Osteocyte (in vitro differentiated cells): ENCODE results near the gene CMSS1. TPM values are rescaled to one million over a fixed set of nuclear protein-coding genes. Genes with fewer than 3 reads are reported as not detected.

Source experiments
- DNase-seq: peaks from one replicate; pipeline ENCODE4 v3.0.0; 2021; ENCODE audit warnings: mixed read lengths; ENCODE audit not compliant: unreplicated experiment; ENCODE audit errors: extremely low spot score
- H3K27ac Mint-ChIP-seq: one replicate; pipeline ENCODE4 v1.8.0; 2021; ENCODE audit warnings: mild to moderate bottlenecking, mixed read lengths; ENCODE audit not compliant: unreplicated experiment
- H3K27me3 Mint-ChIP-seq: one replicate; pipeline ENCODE4 v1.8.0; 2021; ENCODE audit warnings: mixed read lengths; ENCODE audit not compliant: unreplicated experiment
- H3K36me3 Mint-ChIP-seq: one replicate; pipeline ENCODE4 v1.8.0; 2021; ENCODE audit warnings: mixed read lengths; ENCODE audit not compliant: unreplicated experiment
- H3K4me1 Mint-ChIP-seq: one replicate; pipeline ENCODE4 v1.8.0; 2021; ENCODE audit warnings: mixed read lengths; ENCODE audit not compliant: unreplicated experiment
- H3K4me3 Mint-ChIP-seq: one replicate; pipeline ENCODE4 v1.8.0; 2021; ENCODE audit warnings: mild to moderate bottlenecking, moderate library complexity, mixed read lengths; ENCODE audit not compliant: unreplicated experiment
- H3K9me3 Mint-ChIP-seq: one replicate; pipeline ENCODE4 v1.8.0; 2021; ENCODE audit warnings: mixed read lengths; ENCODE audit not compliant: unreplicated experiment
- CTCF ChIP-seq: fragments of 200-600 bp; sonication (generic); IDR thresholded peaks from 2 replicates; pipeline ENCODE4 v1.5.0; 2021; ENCODE audit warnings: antibody characterized with exemption, mild to moderate bottlenecking, moderate library complexity
- total RNA-seq: library from RNA; stranded (reverse); gene quantifications from 2 replicates; pipeline ENCODE4 v1.2.1, GENCODE V29; 2021

Gene CMSS1
- total RNA-seq, 1 donor from 2014 or later, result 38.5 TPM

- Mint-ChIP-seq H3K27ac (no peak overlapping the region), H3K27me3 (no peaks in the 10 kb centered on the region), H3K4me3 (no peak overlapping the region), H3K36me3 (no peaks in the 10 kb centered on the region), H3K4me1 (peaks cover 22% of the 10 kb centered on the region), H3K9me3 (peaks cover 5% of the 10 kb centered on the region)
- no peak for DNase-seq
- no peak for TF ChIP-seq CTCF
These were observed 299.4 kb downstream of the CMSS1 start for GRCh38 chr3:100117093-100117492.

GRCh38 chr3:100120012-100120411, 302.4 kb downstream of the CMSS1 start:
- peaks cover 21% of the 10 kb centered on the region for H3K4me1 Mint-ChIP-seq
- no peak overlapping the region for H3K27ac Mint-ChIP-seq
- no peak for DNase-seq
- TF ChIP-seq CTCF, result no peak
- H3K36me3 Mint-ChIP-seq, result no peaks in the 10 kb centered on the region
- H3K27me3 Mint-ChIP-seq, result no peaks in the 10 kb centered on the region
- H3K4me3 Mint-ChIP-seq, result no peak overlapping the region
- peaks cover 5% of the 10 kb centered on the region for H3K9me3 Mint-ChIP-seq

- H3K27me3 Mint-ChIP-seq, result no peaks in the 10 kb centered on the region
- no peak for DNase-seq
- H3K27ac Mint-ChIP-seq, result no peak overlapping the region
- H3K9me3 Mint-ChIP-seq, result peaks cover 5% of the 10 kb centered on the region
- TF ChIP-seq CTCF, result no peak
- H3K4me1 Mint-ChIP-seq, result peaks cover 22% of the 10 kb centered on the region
- no peak overlapping the region for H3K4me3 Mint-ChIP-seq
- H3K36me3 Mint-ChIP-seq, result no peaks in the 10 kb centered on the region
These were observed 303.0 kb downstream of the CMSS1 start for GRCh38 chr3:100120693-100121092.

- no peak for DNase-seq
- no peaks in the 10 kb centered on the region for H3K27me3 Mint-ChIP-seq
- H3K9me3 Mint-ChIP-seq, result no peaks in the 10 kb centered on the region
- H3K4me1 Mint-ChIP-seq, result peaks cover 28% of the 10 kb centered on the region
- no peak overlapping the region for H3K4me3 Mint-ChIP-seq
- no peaks in the 10 kb centered on the region for H3K36me3 Mint-ChIP-seq
- H3K27ac Mint-ChIP-seq, result no peak overlapping the region
- no peak for TF ChIP-seq CTCF
These were observed 304.7 kb downstream of the CMSS1 start for GRCh38 chr3:100122321-100122720.

- H3K4me1 Mint-ChIP-seq, result peaks cover 28% of the 10 kb centered on the region
- no peaks in the 10 kb centered on the region for H3K36me3 Mint-ChIP-seq
- no peak for DNase-seq
These were observed 305.4 kb downstream of the CMSS1 start for GRCh38 chr3:100123112-100123511.

More at GRCh38 chr3:100123112-100123511, 305.4 kb downstream of the CMSS1 start:
- no peaks in the 10 kb centered on the region for H3K9me3 Mint-ChIP-seq
- no peak overlapping the region for H3K4me3 Mint-ChIP-seq
- no peak for TF ChIP-seq CTCF
- no peaks in the 10 kb centered on the region for H3K27me3 Mint-ChIP-seq
- no peak overlapping the region for H3K27ac Mint-ChIP-seq
